Measurements from ENCODE around the gene DPP7.

Gene DPP7

DNA sequence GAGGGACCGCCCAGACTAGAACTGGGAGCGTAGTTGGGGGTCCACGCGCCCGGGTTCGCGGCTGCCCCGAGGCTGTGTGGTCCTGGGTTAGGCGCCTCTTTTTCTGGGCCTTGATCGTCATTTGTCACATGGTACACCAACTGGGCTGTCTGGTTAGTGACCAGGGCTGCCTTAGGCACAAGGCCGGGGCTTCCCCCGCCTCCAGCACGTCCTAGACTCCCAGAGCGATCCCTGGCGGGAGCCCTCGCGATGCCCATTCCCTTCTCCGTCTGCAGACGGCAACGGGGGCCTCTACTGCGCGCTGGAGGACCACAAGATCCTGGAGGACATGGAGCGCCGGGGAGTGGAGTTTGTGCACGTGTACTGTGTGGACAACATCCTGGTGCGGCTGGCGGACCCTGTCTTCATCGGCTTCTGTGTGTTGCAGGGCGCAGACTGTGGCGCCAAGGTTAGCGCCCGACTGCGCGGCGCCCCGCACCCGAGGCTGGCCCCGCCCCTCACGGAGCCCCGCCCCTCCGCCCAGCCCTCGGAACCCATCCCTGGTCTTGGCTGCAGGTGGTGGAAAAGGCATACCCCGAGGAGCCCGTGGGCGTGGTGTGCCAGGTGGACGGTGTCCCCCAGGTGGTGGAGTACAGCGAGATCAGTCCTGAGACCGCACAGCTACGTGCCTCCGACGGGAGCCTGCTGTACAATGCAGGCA lies 35.7 kb downstream of the DPP7 start:
- TF ChIP-seq Cebpa-rat (IDR thresholded peaks at IDR 0.05) = no peak
- H3K9me3 ChIP-seq (replicated peaks in 1 of 11) = no peaks in the 10 kb centered on the region
- peaks cover 0 to 3% (median 0%) of the 10 kb centered on the region in 11 experiments; a peak in 1 of 22 replicates for H3K27me3 ChIP-seq
- peak overlapping the region in 9 of 10 experiments; percentile 70 to 96 (median 79); a peak in 17 of 20 replicates for H3K4me3 ChIP-seq
- H3K4me1 ChIP-seq = peaks cover 83 to 91% (median 89%) of the 10 kb centered on the region in 10 experiments
- H3K4me2 ChIP-seq = peak overlapping the region; percentile 95 to 100 (median 97)
- H3K27ac ChIP-seq = no peak overlapping the region
- H4K20me1 ChIP-seq = peaks cover 36 to 60% (median 53%) of the 10 kb centered on the region in 11 experiments; a peak in 21 of 22 replicates
- H3K36me3 ChIP-seq = peaks cover 0 to 50% (median 14%) of the 10 kb centered on the region in 11 experiments; a peak in 14 of 22 replicates
- H3K9ac ChIP-seq = peak overlapping the region in 8 of 11 experiments; percentile 81 to 88 (median 83); a peak in 15 of 22 replicates

DNA sequence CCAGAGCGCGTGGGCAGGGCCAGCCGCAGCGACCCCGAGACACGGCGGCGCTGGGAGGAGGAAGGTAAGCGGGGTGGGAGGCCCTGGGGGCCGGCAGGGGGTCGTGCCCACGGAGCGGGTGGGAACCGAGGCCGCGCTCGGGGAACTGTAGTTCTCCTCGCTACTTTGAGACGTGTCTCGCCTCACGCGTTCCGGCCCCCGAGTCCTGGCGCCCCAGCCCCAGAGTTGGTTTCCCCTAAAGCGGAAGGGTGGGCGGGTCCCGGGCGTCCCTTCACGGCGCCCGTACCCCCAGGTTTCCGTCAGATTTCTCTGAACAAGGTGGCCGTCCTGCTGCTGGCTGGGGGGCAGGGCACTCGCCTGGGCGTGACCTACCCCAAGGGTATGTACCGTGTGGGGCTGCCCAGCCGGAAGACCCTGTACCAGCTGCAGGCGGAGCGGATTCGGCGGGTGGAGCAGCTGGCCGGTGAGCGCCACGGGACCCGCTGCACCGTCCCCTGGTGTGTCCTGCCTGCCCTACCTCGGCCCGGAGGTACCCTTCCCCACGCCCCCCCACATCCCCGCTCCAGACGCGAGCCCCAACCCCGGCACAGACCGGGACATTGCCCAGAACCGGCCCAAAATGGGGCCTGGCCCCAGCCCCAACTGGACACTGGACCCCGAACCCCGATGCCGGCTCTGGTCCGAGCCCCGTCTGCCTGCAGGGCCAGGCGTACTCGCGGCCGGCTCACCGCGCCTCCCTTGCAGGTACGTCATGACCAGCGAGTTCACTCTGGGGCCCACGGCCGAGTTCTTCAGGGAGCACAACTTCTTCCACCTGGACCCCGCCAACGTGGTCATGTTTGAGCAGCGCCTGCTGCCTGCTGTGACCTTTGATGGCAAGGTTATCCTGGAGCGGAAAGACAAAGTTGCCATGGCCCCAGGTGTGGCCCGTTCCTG lies 36.5 kb downstream of the DPP7 start:
- Histone ChIP-seq H3K36me3 (peaks cover 0 to 49% (median 14%) of the 10 kb centered on the region in 11 experiments; a peak in 14 of 22 replicates), H3K4me2 (peak overlapping the region; percentile 95 to 100 (median 97)), H3K4me1 (peaks cover 83 to 91% (median 89%) of the 10 kb centered on the region in 10 experiments), H3K4me3 (peak overlapping the region; percentile 70 to 96 (median 80)), H3K9me3 (replicated peaks in 1 of 11) (no peaks in the 10 kb centered on the region), H3K27me3 (peaks cover 0 to 3% (median 0%) of the 10 kb centered on the region in 11 experiments; a peak in 1 of 22 replicates), H4K20me1 (peaks cover 33 to 52% (median 48%) of the 10 kb centered on the region in 11 experiments; a peak in 21 of 22 replicates), H3K9ac (peak overlapping the region; percentile 72 to 88 (median 83)), H3K27ac (peak overlapping the region; percentile 62 to 79 (median 71))
- TF ChIP-seq Cebpa-rat (IDR thresholded peaks at IDR 0.05) = no peak

DNA sequence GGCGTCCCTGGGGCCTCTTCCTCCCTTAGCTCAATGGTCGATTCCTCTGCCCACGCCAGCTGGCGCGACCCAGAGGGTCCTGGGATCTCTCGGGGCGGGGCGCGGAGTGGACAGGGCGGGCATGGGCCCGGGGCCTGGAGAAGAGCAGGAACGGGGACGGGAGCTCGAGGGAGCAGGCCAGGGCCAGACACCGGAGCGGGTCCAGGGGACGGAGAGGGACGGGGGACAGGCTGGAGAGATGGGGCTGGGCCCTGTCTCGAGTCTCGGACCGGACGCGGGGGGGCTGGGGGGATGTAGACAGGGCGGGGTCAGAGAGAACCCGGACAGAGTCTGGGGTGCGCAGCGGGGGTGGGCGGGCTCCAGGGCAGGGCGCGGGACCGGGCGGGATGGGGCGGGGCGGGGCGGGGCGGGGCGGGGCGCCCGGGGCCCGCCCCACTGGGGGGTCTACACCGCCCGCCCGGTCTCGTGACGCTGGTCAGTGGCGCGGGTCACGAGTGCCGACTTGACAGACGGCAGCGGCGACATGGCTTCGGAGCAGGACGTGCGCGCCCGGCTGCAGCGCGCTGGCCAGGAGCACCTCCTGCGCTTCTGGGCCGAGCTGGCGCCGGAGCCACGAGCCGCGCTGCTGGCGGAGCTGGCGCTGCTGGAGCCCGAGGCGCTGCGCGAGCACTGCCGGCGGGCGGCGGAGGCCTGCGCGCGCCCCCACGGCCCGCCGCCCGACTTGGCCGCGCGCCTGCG lies 37.4 kb downstream of the DPP7 start, which contains the start of gene UAP1L1:
Gene UAP1L1 (plus strand): TSS at position 508 of the 738 bp plus-strand sequence. CDS start 16 bp downstream, at position 524.
- Histone ChIP-seq H3K27ac (peak within 1 kb of the TSS; percentile 62 to 79 (median 71)), H3K4me2 (peak within 1 kb of the TSS; percentile 95 to 100 (median 98)), H3K9ac (peak within 1 kb of the TSS; percentile 72 to 88 (median 83)), H3K9me3 (replicated peaks in 1 of 11) (no peaks in the 10 kb centered on the region), H3K36me3 (peaks cover 0 to 40% (median 14%) of the 10 kb centered on the region in 11 experiments; a peak in 14 of 22 replicates), H4K20me1 (peaks cover 24 to 43% (median 39%) of the 10 kb centered on the region in 11 experiments; a peak in 20 of 22 replicates), H3K27me3 (peaks cover 0 to 3% (median 0%) of the 10 kb centered on the region in 11 experiments; a peak in 1 of 22 replicates), H3K4me3 (peak within 1 kb of the TSS; percentile 70 to 96 (median 80)), H3K4me1 (peaks cover 76 to 90% (median 83%) of the 10 kb centered on the region in 10 experiments)
- no peak for TF ChIP-seq Cebpa-rat (IDR thresholded peaks at IDR 0.05)

DNA sequence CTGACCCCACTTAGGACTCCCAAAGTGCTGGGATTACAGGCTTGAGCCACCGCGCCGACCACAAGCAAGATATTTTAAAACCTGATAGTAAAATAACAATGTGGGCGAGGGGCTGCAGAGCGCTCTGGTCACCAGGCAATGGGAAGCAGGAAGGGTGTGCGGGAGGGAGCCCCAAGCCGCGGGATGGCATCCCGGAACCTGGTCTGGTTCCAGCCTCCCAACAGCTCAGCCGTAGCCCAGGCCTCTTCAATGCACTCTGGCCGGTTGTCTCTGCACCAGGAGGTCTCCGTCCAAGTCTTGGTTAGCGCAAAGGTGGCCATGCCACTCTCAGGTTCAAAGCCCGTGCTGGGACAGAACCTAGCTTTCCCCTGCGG lies 37.9 kb downstream of the DPP7 start:
- peaks cover 0 to 2% (median 0%) of the 10 kb centered on the region in 11 experiments; a peak in 1 of 22 replicates for H3K27me3 ChIP-seq
- no peaks in the 10 kb centered on the region for H3K9me3 ChIP-seq (replicated peaks in 1 of 11)
- peak overlapping the region in 3 of 11 experiments; percentile 27 to 44 (median 42); a peak in 4 of 22 replicates for H3K27ac ChIP-seq
- peak overlapping the region in 3 of 11 experiments; percentile 23 to 33 (median 31); a peak in 2 of 22 replicates for H3K9ac ChIP-seq
- peak overlapping the region; percentile 58 to 99 (median 85) for H3K4me2 ChIP-seq
- peak overlapping the region in 2 of 10 experiments; percentile 35 to 96; a peak in 2 of 20 replicates for H3K4me3 ChIP-seq
- H3K36me3 ChIP-seq = peaks cover 0 to 35% (median 11%) of the 10 kb centered on the region in 11 experiments; a peak in 14 of 22 replicates
- H4K20me1 ChIP-seq = peaks cover 22 to 38% (median 34%) of the 10 kb centered on the region in 11 experiments; a peak in 18 of 22 replicates
- TF ChIP-seq Cebpa-rat (IDR thresholded peaks at IDR 0.05) = no peak
- peaks cover 71 to 90% (median 78%) of the 10 kb centered on the region in 10 experiments for H3K4me1 ChIP-seq

DNA sequence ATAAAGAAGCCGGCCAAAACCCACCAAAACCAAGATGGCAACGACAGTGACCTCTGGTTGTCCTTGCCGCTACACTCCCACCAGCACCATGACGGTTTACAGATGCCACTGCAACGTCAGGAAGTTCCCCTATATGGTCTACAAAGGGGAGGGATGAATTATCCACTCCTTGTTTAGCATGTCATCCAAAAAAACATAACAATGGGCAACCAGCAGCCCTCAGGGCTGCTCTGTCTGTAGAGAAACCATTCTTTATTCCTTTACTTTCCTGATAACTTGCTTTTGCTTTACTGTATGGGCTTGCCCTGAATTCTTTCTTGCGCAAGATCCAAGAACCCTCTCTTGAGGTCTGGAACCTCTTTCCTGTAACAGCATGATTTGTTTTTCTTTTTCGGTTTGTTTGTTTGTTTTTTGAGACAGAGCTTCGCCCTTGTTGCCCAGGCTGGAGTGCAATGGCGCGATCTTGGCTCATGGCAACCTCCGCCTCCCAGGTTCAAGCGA lies 39.2 kb downstream of the DPP7 start:
- peak in 10 of 11 experiments; percentile 31 to 87 (median 74); a peak in 15 of 22 replicates for TF ChIP-seq Cebpa-rat (IDR thresholded peaks at IDR 0.05)
- peaks cover 72 to 90% (median 79%) of the 10 kb centered on the region in 10 experiments for H3K4me1 ChIP-seq
- no peak overlapping the region; a peak in 1 of 20 replicates for H3K4me3 ChIP-seq
- H3K4me2 ChIP-seq = peak overlapping the region; percentile 49 to 99 (median 77)
- H3K9me3 ChIP-seq (replicated peaks in 1 of 11) = no peaks in the 10 kb centered on the region
- peaks cover 12 to 25% (median 22%) of the 10 kb centered on the region in 11 experiments; a peak in 18 of 22 replicates for H4K20me1 ChIP-seq
- peak overlapping the region in 10 of 11 experiments; percentile 12 to 80 (median 66); a peak in 16 of 22 replicates for H3K27ac ChIP-seq
- no peaks in the 10 kb centered on the region; a peak in 1 of 22 replicates for H3K27me3 ChIP-seq
- peak overlapping the region in 8 of 11 experiments; percentile 3 to 58 (median 40); a peak in 11 of 22 replicates for H3K9ac ChIP-seq
- peaks cover 0 to 22% (median 0%) of the 10 kb centered on the region in 11 experiments; a peak in 10 of 22 replicates for H3K36me3 ChIP-seq

DNA sequence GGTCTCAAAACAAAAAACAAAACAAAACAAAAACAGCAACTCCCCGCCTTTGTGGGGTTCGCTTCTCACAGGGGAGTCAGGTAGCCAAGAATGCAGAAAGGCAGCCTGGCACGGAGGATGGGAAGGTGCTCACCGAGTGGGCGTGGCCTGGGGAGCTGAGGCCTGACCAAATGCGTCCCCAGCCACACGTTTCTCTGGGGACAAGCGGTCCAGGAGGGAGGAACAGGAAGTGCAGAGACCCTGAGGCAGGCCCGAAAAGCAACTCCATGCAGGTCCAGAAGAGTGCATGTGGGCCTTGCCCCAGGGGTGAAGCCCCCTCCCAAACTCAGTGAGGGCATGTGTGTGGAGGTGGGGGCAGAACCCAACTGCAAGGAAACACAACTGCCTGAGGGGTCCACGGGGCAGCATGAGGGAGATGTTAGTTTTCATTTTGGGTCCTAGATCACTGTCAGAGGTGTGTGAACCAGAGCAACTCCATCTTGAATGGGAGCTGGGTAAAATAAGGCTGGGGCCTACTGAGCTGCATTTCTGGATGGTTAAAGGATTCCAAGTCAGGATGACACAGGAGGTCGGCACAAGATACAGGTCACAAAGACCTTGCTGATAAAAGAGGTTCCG lies 39.8 kb downstream of the DPP7 start:
- no peak for TF ChIP-seq Cebpa-rat (IDR thresholded peaks at IDR 0.05)
- peak overlapping the region in 8 of 11 experiments; percentile 3 to 58 (median 40); a peak in 12 of 22 replicates for H3K9ac ChIP-seq
- H4K20me1 ChIP-seq = peaks cover 10 to 24% (median 19%) of the 10 kb centered on the region in 11 experiments
- H3K27ac ChIP-seq = peak overlapping the region in 10 of 11 experiments; percentile 12 to 80 (median 66); a peak in 17 of 22 replicates
- peaks cover 67 to 88% (median 77%) of the 10 kb centered on the region in 10 experiments for H3K4me1 ChIP-seq
- no peaks in the 10 kb centered on the region; a peak in 1 of 22 replicates for H3K27me3 ChIP-seq
- H3K9me3 ChIP-seq (replicated peaks in 1 of 11) = no peaks in the 10 kb centered on the region
- H3K36me3 ChIP-seq = peaks cover 0 to 16% (median 0%) of the 10 kb centered on the region in 11 experiments; a peak in 9 of 22 replicates
- peak overlapping the region; percentile 49 to 99 (median 77) for H3K4me2 ChIP-seq
- H3K4me3 ChIP-seq = no peak overlapping the region

DNA sequence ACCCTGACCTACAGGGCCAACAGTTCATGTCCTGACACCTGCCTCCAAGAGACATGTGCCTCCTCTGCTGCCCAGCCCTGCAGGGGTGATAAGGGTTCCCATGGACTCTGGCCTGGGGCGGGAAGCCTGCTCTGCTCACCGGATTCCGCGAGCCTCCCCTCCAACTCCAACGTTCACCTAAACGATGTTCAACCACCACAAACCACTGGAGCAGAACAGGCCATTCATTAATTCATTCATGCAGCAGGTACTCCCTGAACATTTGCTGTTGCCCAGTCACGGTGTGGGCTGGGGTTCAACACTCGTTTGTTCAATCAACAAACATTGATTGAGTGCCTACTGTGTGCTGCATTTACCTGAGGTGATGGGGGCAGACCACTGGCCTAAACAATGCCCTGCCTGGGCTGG lies 40.5 kb downstream of the DPP7 start:
- H4K20me1 ChIP-seq = peaks cover 9 to 24% (median 20%) of the 10 kb centered on the region in 11 experiments; a peak in 21 of 22 replicates
- no peak for TF ChIP-seq Cebpa-rat (IDR thresholded peaks at IDR 0.05)
- peaks cover 66 to 88% (median 77%) of the 10 kb centered on the region in 10 experiments for H3K4me1 ChIP-seq
- H3K27me3 ChIP-seq = no peaks in the 10 kb centered on the region; a peak in 1 of 22 replicates
- no peak overlapping the region for H3K4me3 ChIP-seq
- H3K9ac ChIP-seq = peak overlapping the region in 2 of 11 experiments; percentile 25 to 55; a peak in 4 of 22 replicates
- H3K9me3 ChIP-seq (replicated peaks in 1 of 11) = no peaks in the 10 kb centered on the region
- H3K36me3 ChIP-seq = peaks cover 0 to 9% (median 0%) of the 10 kb centered on the region in 11 experiments; a peak in 8 of 22 replicates
- H3K4me2 ChIP-seq = peak overlapping the region; percentile 53 to 99 (median 82); a peak in 20 of 22 replicates
- peak overlapping the region in 4 of 11 experiments; percentile 51 to 80 (median 70); a peak in 8 of 22 replicates for H3K27ac ChIP-seq

All from BLaER1 treated with 17β-estradiol and CSF1 and Interleukin-3, amounts not matched to agents 10 nM and 100 nM (cell line).